GM19238 (cell line): ENCODE data around the gene ITGB3.
"Not testable (repeated sequence)": the region's sequence is repeated elsewhere in the genome, so short reads cannot be mapped to it uniquely, and the experiment has no call there.

Experiments
- DNase-seq: peaks from one replicate; pipeline ENCODE4 v3.0.0; 2011; ENCODE audit warnings: low spot score; ENCODE audit not compliant: insufficient read length

The ITGB3 gene

DNA sequence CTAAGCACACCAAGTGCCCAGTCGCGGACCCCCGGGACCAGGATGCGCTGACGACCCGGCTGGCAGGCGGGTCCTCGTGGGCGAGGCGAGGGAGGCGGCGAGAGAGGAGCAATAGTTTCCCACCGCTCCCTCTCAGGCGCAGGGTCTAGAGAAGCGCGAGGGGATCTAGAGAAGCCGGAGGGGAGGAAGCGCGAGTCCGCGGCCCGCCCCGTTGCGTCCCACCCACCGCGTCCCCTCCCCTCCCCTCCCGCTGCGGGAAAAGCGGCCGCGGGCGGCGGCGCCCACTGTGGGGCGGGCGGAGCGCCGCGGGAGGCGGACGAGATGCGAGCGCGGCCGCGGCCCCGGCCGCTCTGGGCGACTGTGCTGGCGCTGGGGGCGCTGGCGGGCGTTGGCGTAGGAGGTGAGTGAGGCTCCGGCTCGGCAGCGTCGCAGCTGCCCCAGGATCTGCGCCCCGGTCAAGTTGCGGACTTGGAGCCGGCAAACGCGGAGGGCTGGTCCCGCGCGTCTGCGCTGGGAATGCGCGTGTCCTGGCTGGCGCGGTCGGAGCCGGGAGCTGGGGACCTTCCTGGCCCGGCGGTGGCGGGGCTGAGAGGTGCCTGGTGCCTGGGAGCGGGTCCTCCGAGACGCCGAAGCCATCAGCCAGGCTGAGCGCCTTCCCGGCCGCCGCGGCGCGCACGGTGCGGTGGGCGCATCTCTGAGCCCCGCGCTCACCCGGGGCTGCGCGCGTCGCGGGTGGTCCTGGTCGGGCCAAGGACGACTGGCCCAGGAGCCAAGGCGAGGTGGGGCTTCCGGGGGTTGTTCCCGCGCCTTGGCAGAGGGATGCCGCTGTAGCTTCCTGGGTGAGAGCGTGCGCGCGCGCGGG, at the start of gene ITGB3:
ITGB3 (plus strand) TSS at position 287 of the 862 bp plus-strand sequence; CDS start at position 322, 35 bp downstream.
- peak; percentile 72 for DNase-seq

- DNase-seq, result no peak
Observed at GRCh38 chr17:47203984-47204721, 49.5 kb upstream of the ITGB3 start.

DNA sequence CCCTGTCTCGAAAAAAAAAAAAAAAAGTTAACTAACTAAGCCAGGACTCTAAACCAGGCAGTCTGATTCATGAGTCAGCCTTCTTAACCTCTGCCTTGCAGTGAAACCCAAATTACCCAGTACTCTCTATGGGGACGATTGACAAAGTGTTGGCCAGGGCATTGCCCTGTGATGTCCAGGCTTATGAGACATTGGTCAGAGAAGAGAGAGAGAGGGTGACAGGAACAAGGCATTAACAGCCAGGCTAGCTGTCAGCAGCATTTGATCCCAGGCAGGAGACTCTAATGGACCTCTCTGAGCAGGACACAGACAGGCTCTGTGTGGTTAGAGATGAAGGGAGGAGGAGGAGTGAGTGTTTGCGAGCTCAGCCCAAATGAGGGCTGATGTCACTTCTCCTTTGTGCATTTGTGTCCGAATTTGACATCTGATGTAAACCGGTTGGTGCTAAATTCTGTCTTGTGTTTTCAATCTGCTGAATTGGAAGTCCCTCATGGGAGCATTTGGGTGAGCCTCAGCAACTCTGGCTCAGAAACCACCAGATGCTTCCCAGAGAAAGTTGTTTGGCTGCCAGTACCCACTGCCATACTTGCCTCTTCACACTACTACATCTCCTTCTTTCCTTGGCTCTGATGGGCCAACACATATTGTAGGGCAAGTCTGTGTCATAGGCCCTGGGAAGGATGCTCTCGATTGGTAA, 48.8 kb upstream of the ITGB3 start:
- DNase-seq, result no peak

- peak; percentile 63 for DNase-seq
Observed at GRCh38 chr17:47205419-47205963, 48.1 kb upstream of the ITGB3 start.

DNA sequence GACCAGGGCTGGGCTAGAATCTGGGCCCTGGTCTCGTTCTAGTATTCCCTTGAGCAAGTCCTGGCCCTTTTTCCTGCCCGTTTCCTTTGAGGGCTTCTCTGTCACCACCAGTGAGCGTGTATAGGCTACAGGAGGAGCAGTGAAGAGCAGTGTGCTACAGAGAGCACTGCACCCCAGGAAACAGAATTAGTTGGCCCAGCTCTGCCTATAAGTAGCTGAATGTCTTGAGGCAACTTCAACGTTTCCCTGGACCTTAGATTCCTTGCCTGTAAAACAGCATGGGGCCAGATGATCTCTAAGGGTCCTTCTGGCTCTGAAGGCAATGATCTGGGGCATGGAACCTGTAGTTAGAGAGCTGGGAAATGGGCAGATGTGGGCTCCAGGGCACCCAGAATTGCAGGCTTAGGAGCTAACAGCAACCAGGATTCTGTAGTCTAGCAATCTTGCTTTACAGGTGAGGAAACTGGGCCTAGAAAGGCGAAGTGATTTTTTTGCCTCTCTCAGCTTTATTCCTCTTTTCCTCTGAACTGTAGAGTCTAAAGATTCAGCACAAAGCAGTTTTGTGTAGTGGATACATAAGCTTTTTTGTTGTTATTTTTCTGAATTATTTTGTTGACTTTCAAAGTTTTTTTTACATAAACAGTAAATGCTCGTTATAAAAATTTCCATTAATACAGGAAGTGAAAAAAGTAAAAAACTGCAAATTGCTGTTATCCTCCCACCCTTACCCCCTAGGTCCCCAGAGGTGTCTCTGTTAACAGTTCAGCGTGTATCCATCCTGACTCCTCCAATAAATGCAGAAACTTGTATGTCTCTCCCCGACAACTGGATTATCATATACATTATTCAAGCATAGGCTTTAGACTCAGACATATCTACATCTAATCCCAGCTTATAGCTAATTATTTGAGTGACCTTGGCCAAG, 46.2 kb upstream of the ITGB3 start:
- no peak for DNase-seq

DNA sequence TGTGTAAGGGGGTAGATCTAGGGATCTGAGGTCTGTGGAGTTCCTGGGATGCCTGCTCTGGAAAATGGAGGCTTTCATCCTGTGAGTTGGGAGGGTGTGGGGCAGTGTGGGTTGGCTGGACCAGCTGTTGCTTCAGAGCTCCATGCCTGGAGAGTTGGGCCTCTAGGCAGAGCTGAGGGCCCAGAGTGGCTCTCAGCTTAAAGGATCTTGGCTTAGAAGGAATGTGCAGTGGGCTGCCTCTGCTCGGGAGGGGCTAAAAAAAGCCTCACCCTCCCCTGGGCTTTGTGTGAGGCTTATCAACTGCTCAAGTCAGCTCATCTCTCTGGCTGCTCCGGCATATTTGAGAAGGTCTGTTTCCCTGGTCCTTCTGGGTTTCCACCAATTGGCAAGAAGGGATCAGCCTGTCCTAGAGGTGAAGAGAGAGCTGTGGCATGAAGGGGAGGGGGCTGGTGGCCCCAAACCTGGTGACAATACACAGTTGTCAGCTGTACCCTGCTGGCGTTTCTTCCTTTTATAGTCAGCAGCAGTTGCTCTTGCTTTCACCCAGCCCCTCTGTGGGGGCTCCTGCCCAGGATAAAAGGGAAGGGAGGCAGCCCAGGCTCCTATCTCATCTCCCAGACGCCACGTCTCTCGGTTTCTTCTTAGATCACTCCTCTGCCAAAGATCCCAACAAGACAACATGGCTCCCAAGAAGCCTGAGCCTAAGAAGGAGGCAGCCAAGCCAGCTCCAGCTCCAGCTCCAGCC, 44.7 kb upstream of the ITGB3 start, which contains the start of gene MYL4:
MYL4 (plus strand) TSS at position 605 of the 745 bp plus-strand sequence; CDS start at position 680, 75 bp downstream.
- no peak for DNase-seq

GRCh38 chr17:47209499-47209898, 44.1 kb upstream of the ITGB3 start:
- no peak for DNase-seq

GRCh38 chr17:47210105-47210504, 43.5 kb upstream of the ITGB3 start:
- no peak for DNase-seq

DNA sequence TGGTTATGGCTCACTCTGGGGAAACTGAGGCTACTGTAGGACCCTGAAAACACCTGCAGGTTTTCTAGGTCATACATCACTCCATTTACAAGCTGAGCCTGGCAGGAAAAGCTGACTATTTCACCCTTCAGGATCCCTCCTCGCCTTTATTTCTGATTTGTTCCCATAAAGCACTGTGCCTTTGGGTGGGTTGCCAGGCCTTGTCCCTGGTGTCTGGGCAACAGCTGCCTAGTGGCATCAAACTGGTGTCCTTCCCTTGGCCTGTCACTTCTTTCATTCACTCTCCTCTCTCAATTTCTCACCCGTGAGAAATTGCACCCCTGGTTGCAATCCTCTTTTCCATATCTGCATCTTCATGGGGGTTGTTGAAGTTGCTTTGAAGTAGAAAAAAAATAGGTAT, 42.8 kb upstream of the ITGB3 start:
- no peak for DNase-seq

DNA sequence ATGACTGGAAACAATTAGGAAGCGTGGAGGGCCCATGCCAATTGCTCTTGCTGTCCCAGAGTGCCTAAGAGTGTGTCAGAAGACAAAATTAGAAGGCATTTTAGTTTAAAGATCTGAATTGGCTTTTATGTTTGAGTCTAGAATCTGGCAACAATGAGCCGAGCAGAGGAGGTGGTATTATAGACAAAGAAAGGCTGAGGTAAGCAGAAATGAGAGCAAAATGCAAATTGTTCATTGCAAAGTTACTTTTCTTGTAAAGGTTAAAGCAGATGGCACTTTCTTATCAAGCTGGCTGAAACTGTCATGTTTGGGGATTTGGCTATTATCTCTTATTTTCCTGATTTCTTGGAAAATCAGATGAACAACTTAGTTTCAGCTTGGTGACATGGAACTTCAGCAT, 41.2 kb upstream of the ITGB3 start:
- DNase-seq, result no peak

GRCh38 chr17:47213540-47213939, 40.1 kb upstream of the ITGB3 start:
- no peak for DNase-seq

DNA sequence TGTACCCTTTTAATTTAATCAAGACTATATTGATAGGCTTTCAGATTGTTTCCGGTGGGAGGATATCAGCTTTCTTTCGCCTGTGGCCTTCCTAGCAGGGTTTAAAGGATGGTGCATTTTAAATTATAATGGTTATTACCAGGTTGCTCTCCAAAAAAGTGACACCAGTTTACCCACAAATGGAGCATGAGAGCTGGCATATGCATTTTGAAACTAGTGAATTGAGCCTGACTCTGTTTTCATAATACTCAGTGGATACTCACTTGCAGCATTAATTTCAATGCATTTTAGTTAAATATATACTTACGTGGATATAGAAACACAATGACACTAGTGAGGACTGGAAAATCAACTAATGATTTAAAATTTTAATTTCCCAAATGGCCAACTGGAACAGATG, 38.7 kb upstream of the ITGB3 start:
- DNase-seq, result no peak

GRCh38 chr17:47216821-47217220, 36.8 kb upstream of the ITGB3 start:
- not testable (repeated sequence) for DNase-seq

DNA sequence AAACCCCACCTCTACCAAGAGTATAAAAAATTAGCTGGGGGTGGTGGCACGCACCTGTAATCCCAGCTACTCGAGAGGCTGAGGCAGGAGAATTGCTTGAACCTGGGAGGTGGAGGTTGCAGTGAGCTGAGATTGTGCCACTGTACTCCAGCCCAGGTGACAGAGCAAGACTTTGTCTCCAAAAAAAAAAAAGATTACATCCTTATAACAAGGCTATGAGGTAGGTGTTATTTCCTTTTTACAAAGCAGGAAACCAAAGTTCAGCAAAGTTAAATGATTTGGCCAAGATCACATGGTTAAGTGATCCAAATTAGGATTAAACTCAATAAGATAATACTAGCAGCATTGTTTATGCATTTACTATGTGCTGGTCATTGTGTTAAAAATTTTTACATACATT, 36.3 kb upstream of the ITGB3 start:
- DNase-seq, result not testable (repeated sequence)

DNA sequence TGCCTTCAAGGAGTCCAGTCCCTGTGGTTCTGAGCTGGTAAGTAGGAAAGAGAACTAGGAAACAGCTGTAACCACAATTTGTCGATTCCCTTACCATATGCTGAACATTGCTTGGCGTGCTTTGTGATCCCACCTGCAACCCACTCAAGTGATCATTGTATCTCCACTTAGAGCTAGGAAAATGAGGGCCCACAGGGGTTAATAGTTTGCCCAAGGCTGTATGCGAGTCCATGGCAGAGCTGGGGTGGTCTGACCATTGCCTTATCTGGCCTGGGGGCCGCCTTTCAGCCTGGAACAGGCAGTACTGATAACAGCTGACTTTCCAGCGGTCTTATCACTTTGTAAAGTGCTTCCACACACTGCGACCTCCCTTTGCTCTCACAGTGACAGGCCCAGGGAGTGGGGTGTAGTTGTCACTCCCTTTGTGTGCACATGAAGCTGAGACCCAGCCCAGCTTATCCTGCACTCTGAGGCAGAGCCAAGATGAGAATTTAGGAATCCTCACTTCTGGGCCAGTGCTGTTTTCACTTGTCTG, 34.7 kb upstream of the ITGB3 start:
- no peak for DNase-seq

GRCh38 chr17:47219621-47220475, 33.8 kb upstream of the ITGB3 start:
- no peak for DNase-seq

GRCh38 chr17:47220531-47220999, 33.1 kb upstream of the ITGB3 start:
- DNase-seq, result no peak

- DNase-seq, result no peak
Observed at GRCh38 chr17:47221154-47221553, 32.5 kb upstream of the ITGB3 start.
